Ovary (tissue), 9 donors: ENCODE measurements around the gene PIEZO1. TPM values are rescaled to one million over a fixed set of nuclear protein-coding genes. Genes with fewer than 3 reads are reported as not detected.
"Not testable (repeated sequence)": the region's sequence is repeated elsewhere in the genome, so short reads cannot be mapped to it uniquely, and the experiment has no call there.

Source experiments
- DNase-seq, 5 donors: peaks; one replicate each; pipeline ENCODE4 v3.0.0-alpha.2; 2019 to 2020
- H3K27ac ChIP-seq, 2 donors: fragments of 200-600 bp; one replicate each; pipeline versions ENCODE4 v1.5.1 to v1.8.0; 2019 to 2022
- H3K27me3 ChIP-seq: fragments of 200-600 bp; one replicate; pipeline ENCODE4 v1.8.0; 2022
- H3K36me3 ChIP-seq: fragments of 200-600 bp; sonication (generic); one replicate; pipeline ENCODE4 v1.5.1; 2019
- H3K4me1 ChIP-seq: one replicate; pipeline ENCODE4 v1.8.1; 2013; ENCODE audit warnings: mild to moderate bottlenecking, moderate library complexity; ENCODE audit not compliant: insufficient read depth
- H3K4me3 ChIP-seq: fragments of 200-600 bp; sonication (generic); one replicate; pipeline ENCODE4 v1.5.1; 2017
- H3K9me3 ChIP-seq, 2 donors: fragments of 200-600 bp in 1 of 2; sonication (generic) in 1 of 2; one replicate each; pipeline versions ENCODE4 v1.5.1 to v1.8.1; 2013 to 2019; ENCODE audit warnings: mild to moderate bottlenecking in 1 of 2, moderate library complexity in 1 of 2
- CTCF ChIP-seq, 3 donors: fragments of 450-650 bp in 2 of 3; fragments of 200-600 bp in 1 of 3; IDR thresholded peaks; one replicate each; pipeline versions ENCODE4 v1.5.1 to v1.8.0; 2016 to 2022; ENCODE audit warnings: antibody characterized with exemption in 3 of 3, mild to moderate bottlenecking in 1 of 3
- EP300 ChIP-seq: sonication (generic); formaldehyde crosslinking; IDR thresholded peaks from one replicate; pipeline ENCODE4 v1.6.1; 2017; ENCODE audit warnings: antibody characterized with exemption
- POLR2A ChIP-seq: fragments of 450-650 bp; IDR thresholded peaks from one replicate; pipeline ENCODE4 v1.6.1; 2017; ENCODE audit warnings: antibody characterized with exemption, mild to moderate bottlenecking, moderate library complexity
- WGBS, 3 donors: extraction: QIAGEN DNeasy Blood & Tissue Kit in 1 of 3; methylation state at CpG; one replicate each; pipeline versions ENCODE4 v1.1.5 to v1.1.7; 2013 to 2017; 5-methylcytosine and 5-hydroxymethylcytosine counted together
- intact Hi-C, 4 donors: fragments of 100-400 bp; cut with DNase I; formaldehyde crosslinking; loops; one replicate each; pipeline versions ENCODE4 v1.11.0 to v1.15.1; 2022 to 2023
- polyA plus RNA-seq, 2 donors: library from polyadenylated mRNA; stranded (reverse); fragments of 200-250 nt in 1 of 2; fragments of 350-450 nt in 1 of 2; fragmentation: Illumina TruSeq in 1 of 2; extraction: RNeasy Lipid Tissue Mini Kit (QIAGEN cat#74804) in 1 of 2; gene quantifications; one replicate each; pipeline ENCODE4 v1.2.3, GENCODE V29; 2013 to 2014
- total RNA-seq, 7 donors: library from RNA; depleted of rRNA in 2 of 7; stranded (reverse); fragments of >200 nt in 2 of 7; fragmentation: NEBNext Ultra II Directional in 3 of 7; extraction: Animal tissue kit (Norgen Biotek cat#: 25700) in 3 of 7; gene quantifications; one replicate each; pipeline versions ENCODE4 v1.1.0 to v1.2.4, GENCODE V29; 2016 to 2023
- donor health status: DM: no; HTN: no; CAD: no; lungs with moderate emphysema.
- donor health status: DM: no; HTN: no; CAD: no.
- donor health status: Bipolar disorder and iron deficiency.
- donor health status: DM: yes; HTN: yes; CAD: no.
- donor health status: DM: no; HTN: no; CAD: no.
- donor health status: DM: yes; HTN: yes; CAD: no.

Gene PIEZO1
- total and polyA plus RNA-seq, 9 donors: 13.0 to 93.5 (median 49.1) TPM

GRCh38 chr16:88826070-88826840, 41.2 kb upstream of the PIEZO1 start:
- Histone ChIP-seq H3K36me3 (no peaks in the 10 kb centered on the region), H3K9me3 (no peaks in the 10 kb centered on the region), H3K27ac (no peak overlapping the region), H3K27me3 (no peaks in the 10 kb centered on the region), H3K4me1 (no peaks in the 10 kb centered on the region), H3K4me3 (no peak overlapping the region)
- 86 to 93% (median 87%) methylated on average over 22 to 26 of the region's 26 CpGs for WGBS, 3 donors
- TF ChIP-seq EP300: no peak
- TF ChIP-seq POLR2A: no peak
- TF ChIP-seq CTCF (IDR thresholded peaks at IDR 0.05): no peak
- intact Hi-C loops: no loop called here
- no peak for DNase-seq

GRCh38 chr16:88825146-88825545, 40.1 kb upstream of the PIEZO1 start:
- Histone ChIP-seq H3K4me1 (no peaks in the 10 kb centered on the region), H3K9me3 (no peaks in the 10 kb centered on the region), H3K27ac (no peak overlapping the region), H3K27me3 (no peaks in the 10 kb centered on the region), H3K4me3 (no peak overlapping the region), H3K36me3 (no peaks in the 10 kb centered on the region)
- intact Hi-C loops: no loop called here
- no peak for TF ChIP-seq CTCF (IDR thresholded peaks at IDR 0.05)
- no peak for DNase-seq
- WGBS, 3 donors: 94 to 98% (median 98%) methylated on average over 9 to 12 of the region's 12 CpGs

- intact Hi-C loops: no loop called here
- Histone ChIP-seq H3K27ac (no peak overlapping the region), H3K4me1 (no peaks in the 10 kb centered on the region), H3K9me3 (no peaks in the 10 kb centered on the region), H3K36me3 (no peaks in the 10 kb centered on the region), H3K27me3 (no peaks in the 10 kb centered on the region), H3K4me3 (no peak overlapping the region)
- TF ChIP-seq EP300: no peak
- no peak for TF ChIP-seq POLR2A
- no peak for TF ChIP-seq CTCF (IDR thresholded peaks at IDR 0.05)
- DNase-seq: no peak
- WGBS, 3 donors: 76 to 86% (median 85%) methylated on average over 33 of the region's 33 CpGs
Measured at GRCh38 chr16:88824256-88825077, 39.4 kb upstream of the PIEZO1 start.

- intact Hi-C loops, DNase-seq, H3K4me1 ChIP-seq, H3K27ac ChIP-seq, H3K9me3 ChIP-seq, H3K27me3 ChIP-seq, H3K36me3 ChIP-seq, H3K4me3 ChIP-seq: not testable (repeated sequence)
- 94 to 97% (median 97%) methylated on average over 19 to 29 of the region's 31 CpGs for WGBS, 3 donors
Measured at GRCh38 chr16:88823646-88824045, 38.6 kb upstream of the PIEZO1 start.
